Measurements from ENCODE around the gene LGI1.

Gene LGI1

GRCh38 chr10:93755443-93756116, 2.2 kb upstream of the LGI1 start:
- no peak for DNase-seq (ENCODE audit: low read depth in 2 of 2)

- DNase-seq (ENCODE audit: low read depth in 2 of 2) = no peak
Measured at GRCh38 chr10:93756118-93756517, 1.6 kb upstream of the LGI1 start.

- no peak for DNase-seq (ENCODE audit: low read depth in 2 of 2)
Measured at GRCh38 chr10:93757136-93757535, 600 bp upstream of the LGI1 start.

- DNase-seq (ENCODE audit: low read depth in 2 of 2) = no peak
Measured at GRCh38 chr10:93758508-93758885, 761 bp downstream of the LGI1 start.

GRCh38 chr10:93758891-93759410, 1.2 kb downstream of the LGI1 start:
- DNase-seq (ENCODE audit: low read depth in 2 of 2) = no peak

- no peak for DNase-seq (ENCODE audit: low read depth in 2 of 2)
Measured at GRCh38 chr10:93760490-93760889, 2.8 kb downstream of the LGI1 start.

- no peak for DNase-seq (ENCODE audit: low read depth in 2 of 2)
Measured at GRCh38 chr10:93762979-93763391, 5.2 kb downstream of the LGI1 start.

- DNase-seq (ENCODE audit: low read depth in 2 of 2) = no peak
Measured at GRCh38 chr10:93766918-93767317, 9.2 kb downstream of the LGI1 start.

GRCh38 chr10:93767724-93768399, 10.1 kb downstream of the LGI1 start:
- DNase-seq (ENCODE audit: low read depth in 2 of 2) = no peak

GRCh38 chr10:93768892-93769291, 11.2 kb downstream of the LGI1 start:
- no peak for DNase-seq (ENCODE audit: low read depth in 2 of 2)

- no peak for DNase-seq (ENCODE audit: low read depth in 2 of 2)
Measured at GRCh38 chr10:93771354-93771753, 13.6 kb downstream of the LGI1 start.

GRCh38 chr10:93773120-93773519, 15.4 kb downstream of the LGI1 start:
- DNase-seq (ENCODE audit: low read depth in 2 of 2) = no peak

GRCh38 chr10:93773705-93774104, 16.0 kb downstream of the LGI1 start:
- DNase-seq (ENCODE audit: low read depth in 2 of 2) = no peak

GRCh38 chr10:93775356-93775755, 17.6 kb downstream of the LGI1 start:
- DNase-seq (ENCODE audit: low read depth in 2 of 2) = no peak

- DNase-seq (ENCODE audit: low read depth in 2 of 2) = no peak
Measured at GRCh38 chr10:93777092-93777491, 19.4 kb downstream of the LGI1 start.

GRCh38 chr10:93784059-93784458, 26.3 kb downstream of the LGI1 start:
- DNase-seq (ENCODE audit: low read depth in 2 of 2) = no peak

GRCh38 chr10:93788413-93789208, 30.9 kb downstream of the LGI1 start:
- no peak for DNase-seq (ENCODE audit: low read depth in 2 of 2)

- no peak for DNase-seq (ENCODE audit: low read depth in 2 of 2)
Measured at GRCh38 chr10:93790439-93790838, 32.7 kb downstream of the LGI1 start.

- DNase-seq (ENCODE audit: low read depth in 2 of 2) = no peak
Measured at GRCh38 chr10:93796167-93796566, 38.4 kb downstream of the LGI1 start.

- DNase-seq (ENCODE audit: low read depth in 2 of 2) = no peak
Measured at GRCh38 chr10:93797825-93798224, 40.1 kb downstream of the LGI1 start.

- DNase-seq (ENCODE audit: low read depth in 2 of 2) = no peak
Measured at GRCh38 chr10:93799155-93799708, 41.5 kb downstream of the LGI1 start.

GRCh38 chr10:93804200-93804599, 46.5 kb downstream of the LGI1 start:
- DNase-seq (ENCODE audit: low read depth in 2 of 2) = no peak

Measured in stimulated activated CD8-positive, alpha-beta memory T cell treated with anti-CD3 and anti-CD28 coated beads, Interleukin-15, amount 100 ng/mL, for 48 hours (primary cell).